GM19463 (cell line): ENCODE results near the gene VIPR2.

Experiments
- ATAC-seq: cut with Tn5 transposase; IDR thresholded peaks from one replicate; pipeline ENCODE4 v1.9.1; 2021; ENCODE audit warnings: mild to moderate bottlenecking, moderate library complexity; ENCODE audit not compliant: unreplicated experiment

VIPR2 gene

DNA sequence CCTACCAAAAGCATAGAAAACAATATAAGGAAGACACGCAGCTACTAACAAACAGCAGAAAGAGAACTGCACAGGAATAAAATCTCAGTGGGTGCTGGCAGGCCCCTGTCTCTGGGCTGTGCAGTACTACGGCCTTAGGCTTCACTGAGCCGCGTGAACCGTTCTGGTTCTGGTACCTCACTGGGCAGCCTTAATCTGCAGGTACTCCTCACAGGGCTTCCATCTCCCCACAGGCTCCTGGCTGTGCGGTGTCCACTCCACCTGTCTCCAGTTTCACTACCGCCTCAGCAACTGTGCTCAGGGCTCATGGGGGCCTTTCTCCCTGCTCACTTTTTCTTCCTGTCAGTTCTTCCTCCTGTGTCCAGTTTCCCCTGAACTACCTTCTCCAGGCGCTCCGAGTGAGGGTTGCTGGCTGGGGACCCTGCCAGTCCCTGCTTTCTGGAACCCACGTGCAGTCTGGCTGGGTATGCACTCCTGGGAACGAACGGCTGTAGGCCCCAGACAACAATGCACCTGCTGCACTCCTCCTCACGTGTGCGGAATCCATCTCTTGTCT, 75.7 kb downstream of the VIPR2 start:
- ATAC-seq, result no peak

DNA sequence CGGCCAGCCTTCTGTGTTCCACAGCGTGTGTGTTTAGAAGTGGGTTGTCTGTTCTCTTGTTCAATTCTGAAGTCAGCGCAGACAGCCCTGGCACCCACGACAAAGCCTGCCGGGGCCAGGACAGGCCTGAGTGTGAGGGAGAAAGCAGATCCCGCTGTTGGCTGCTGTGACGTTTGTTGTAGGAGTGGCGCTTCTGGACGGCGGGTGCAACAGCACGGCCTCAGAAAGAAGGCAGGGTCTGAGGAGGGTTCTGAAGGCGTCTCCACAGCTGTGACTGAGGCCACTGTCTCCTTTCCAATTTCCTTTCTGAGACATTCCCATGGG, 76.2 kb downstream of the VIPR2 start:
- no peak for ATAC-seq

DNA sequence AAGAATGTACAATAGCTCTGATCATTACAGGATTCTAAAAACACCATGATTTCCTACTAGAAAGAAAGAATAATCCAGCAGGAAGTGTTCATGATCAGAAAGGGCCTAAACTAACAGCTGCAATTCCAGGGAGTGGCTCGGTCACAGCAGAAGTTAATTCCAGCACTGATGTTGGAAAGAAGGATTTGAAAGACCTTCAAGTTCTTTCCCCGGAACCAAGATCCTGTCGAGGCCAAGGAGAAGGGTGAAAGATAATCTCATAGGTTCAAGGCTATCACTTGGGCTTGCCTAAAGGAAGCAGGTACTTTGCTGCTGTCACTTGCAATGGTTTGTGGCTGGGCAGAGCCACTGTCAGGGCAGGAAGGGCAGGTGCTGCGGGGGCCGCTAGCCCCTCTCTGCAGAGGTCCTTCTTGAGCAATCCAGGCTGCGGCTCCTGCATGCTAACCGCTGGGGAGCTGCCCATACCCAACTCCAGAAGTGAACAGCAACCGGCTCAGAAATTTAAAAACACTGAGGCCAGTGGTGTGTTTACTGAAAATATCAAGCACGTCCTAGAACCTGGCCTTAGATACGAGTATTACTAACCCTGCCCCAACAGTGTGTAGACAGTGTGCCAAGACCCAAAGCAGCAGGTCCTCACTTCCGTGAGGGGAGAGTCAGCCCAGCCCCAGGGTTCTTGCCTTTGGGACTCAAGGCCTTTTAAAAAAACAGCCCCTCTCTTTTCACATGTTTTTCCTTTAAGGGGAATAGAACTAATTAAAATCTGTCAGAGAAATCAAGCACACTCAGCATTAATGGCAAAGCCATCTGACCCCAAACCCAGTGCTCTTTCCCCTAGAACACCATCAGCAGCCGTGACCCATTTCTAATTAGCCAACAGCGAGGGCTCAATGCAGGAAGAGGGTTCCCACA, 76.8 kb downstream of the VIPR2 start:
- ATAC-seq, result no peak

DNA sequence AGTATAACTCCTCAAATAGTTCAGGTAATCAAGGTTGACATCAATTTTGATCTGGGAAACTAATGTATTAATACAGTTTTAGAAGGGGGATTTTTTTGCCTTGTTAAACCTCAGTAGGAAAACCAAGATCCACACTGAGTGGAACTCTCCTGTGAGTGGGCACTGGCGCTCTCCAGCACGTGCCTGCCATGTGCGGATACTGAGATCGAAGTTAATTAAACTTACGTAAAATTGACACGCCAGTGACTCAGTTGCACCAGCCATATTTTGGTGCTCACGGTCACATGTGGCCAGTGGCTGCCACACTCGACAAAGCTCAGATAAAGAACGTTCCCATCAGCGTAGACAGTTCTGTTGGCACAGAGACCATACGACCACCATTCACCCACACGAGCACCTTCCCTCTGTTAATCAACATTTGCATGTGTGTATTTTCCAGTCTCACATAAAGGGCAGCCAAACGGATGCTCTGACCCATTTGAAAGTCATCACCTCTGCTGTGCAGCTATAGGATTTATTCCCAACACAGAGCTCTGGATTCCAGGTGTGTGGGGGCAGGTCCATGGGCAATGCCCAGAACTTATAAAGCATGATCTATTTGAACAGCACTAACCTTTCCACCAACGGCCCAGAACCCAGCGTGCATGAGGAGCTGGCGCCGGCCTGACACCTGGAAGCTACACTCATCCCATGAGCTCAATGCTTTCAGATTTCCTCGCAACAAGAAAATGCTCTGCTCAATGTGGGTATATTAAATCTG, 77.7 kb downstream of the VIPR2 start:
- no peak for ATAC-seq

DNA sequence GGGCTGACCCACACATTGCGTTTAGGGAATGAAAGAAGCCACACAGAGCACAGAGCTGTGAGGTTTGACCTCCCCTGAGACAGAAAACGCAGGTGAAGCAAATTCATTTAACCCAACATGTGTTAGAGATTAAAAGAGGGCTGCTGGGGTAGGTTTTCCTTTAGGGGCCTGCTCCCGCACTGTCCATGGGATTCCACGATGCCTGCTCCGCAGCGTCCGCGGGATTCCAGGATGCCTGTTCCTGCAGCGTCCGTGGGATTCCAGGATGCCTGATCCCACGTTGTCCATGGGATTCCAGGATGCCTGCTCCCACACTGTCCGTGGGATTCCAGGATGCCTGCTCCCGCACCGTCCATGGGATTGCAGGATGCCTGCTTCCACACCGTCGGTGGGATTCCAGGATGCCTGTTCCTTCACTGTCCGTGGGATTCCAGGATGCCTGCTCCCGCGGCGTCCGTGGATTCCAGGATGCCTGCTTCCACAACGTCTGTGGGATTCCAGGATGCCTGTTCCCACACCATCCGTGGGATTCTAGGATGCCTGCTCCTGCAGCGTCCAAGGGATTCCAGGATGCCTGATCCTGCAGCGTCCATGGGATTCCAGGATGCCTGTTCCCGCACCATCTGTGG, 78.7 kb downstream of the VIPR2 start:
- no peak for ATAC-seq

DNA sequence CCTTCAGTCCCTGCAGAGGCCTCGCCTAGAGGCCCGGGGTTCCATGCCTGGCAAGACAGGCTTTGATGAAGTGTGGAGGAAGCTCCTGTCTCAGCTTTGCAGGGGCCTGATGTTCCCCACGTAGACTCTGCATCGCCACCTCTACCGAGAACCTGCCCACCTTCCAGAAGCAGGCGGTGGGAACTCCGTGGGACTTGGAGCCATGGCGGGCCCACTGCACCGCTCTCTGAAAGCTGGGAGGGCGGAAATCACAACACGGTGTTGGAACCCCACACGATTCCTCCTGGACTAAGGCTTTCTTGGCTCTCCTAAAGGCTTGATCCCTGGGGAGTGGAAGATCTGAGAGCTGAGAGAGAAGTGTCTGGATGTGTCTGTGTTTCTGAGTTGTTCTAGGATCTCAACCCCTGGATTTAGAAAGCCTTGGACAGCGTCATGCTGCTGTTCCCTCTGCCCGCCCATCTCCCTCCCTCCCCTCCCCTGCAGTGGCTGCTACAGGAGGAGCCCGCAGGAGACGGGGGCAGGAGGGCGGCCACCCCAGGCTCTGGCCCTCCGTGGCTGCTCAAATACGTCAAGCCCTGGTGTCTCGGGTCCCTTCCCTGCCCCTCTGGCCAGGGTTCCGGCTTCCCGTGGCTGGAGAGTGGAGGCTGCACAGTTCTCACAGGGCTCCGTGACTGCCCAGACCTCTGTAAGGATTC, 79.7 kb downstream of the VIPR2 start:
- no peak for ATAC-seq

DNA sequence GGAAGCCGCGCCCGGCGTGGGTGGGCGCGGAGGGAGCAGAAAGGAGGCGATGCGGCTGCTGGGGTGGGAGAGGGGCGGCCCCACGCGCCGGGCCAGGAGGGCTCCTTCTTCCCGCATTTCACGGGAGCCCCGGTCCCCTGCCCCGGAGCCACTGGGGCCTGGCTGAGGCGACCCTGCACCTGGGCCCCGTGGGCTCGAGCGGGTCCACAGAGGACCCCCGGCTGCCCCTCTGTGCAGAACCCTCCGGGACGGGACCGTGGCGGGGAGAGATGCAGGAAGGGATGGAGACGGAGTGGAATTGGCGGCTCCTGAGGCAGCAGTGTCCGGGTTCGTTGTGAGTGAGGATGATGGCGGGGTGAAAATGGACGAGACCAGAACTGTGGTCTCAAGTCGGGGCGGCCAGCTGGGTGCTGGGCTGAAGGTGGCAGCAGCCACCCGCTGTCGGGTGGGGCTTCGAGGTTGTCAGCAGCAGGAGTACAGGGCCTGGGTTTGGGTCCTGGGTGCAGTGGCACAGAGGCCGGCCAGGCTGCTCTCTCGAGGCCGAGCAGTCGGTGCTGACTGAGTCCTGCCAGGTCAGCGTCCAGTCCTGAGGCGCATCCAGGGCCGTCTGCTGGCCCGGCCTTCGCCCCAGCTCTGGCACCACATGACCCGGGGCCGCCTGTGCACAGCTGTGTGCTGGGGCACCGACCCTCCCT, 80.4 kb downstream of the VIPR2 start:
- no peak for ATAC-seq

DNA sequence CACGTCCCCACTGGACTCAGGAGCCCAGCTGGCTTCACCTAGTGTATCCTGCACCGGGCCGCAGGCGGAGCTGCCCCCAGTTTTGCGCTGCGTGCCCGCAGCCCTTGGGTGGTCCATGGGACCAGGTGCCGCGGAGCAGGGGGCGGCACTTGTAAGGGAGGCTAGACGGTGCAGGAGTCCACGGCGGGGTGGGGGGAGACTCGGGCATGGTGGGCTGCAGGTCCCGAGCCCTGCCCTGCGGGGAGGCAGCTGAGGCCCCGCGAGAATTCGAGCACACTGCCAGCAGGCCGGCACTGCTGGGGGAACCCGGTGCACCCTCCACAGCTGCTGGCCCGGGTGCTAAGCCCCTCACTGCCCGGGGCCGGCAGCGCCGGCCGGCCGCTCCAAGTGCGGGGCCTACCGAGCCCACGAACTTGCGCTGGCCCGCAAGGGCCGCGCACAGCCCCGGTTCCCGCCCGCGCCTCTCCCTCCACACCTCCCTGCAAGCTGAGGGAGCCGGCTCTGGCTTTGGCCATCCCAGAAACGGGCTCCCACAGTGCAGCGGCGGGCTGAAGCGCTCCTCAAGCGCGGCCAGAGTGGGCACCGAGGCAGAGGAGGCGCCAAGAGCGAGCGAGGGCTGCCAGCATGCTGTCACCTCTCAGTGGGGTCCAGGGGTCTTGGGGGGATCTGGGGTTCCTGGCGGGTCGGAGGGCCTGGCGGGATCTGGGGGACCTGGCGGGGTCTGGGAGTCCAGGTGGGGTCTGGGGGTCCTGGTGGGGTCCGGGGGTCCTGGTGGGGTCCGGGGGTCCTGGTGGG, 81.4 kb downstream of the VIPR2 start:
- ATAC-seq, result no peak

DNA sequence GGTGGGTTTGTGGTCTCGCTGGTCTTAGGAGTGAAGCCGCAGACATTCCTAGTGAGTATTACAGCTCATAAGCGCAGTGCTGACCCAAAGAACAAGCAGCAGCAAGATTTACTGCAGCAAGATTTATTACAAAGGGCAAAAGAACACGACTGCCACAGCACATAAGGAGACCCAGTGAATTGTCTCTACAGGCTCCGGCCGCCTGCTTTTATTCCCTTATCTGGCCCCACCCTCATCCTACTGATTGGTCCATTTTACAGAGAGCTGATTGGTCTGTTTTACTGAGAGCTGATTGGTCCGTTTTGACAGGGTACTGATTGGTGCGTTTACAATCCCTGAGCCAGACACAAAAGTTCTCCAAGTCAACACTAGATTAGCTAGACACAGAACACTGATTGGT, 82.1 kb downstream of the VIPR2 start:
- ATAC-seq, result no peak

DNA sequence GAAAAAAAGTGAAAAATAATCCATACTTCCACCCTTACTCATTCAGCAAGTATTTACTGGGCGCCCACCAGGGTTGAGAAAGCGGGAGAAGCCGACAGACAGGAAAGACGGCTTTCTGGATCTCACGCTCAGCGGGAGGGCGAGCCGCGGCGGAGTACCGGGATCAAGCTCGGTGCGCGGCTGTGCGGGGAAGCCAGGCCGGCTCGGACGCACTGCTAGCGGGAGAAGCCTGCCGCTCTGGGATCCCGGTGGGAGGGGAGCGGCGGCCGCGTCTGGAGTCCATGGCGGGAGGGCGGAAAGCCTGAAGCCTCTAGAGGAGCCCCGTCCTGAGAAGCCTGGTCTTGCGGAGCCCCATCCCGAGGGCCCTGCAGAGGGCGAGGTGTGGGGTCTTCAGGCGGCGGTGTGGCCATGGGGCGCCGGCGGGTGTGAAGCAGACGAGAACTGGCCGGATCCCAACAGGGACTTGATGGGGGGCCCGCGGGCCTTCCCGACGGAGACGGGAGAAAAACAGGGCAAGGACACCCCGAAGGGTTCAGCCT, 82.9 kb downstream of the VIPR2 start:
- no peak for ATAC-seq

DNA sequence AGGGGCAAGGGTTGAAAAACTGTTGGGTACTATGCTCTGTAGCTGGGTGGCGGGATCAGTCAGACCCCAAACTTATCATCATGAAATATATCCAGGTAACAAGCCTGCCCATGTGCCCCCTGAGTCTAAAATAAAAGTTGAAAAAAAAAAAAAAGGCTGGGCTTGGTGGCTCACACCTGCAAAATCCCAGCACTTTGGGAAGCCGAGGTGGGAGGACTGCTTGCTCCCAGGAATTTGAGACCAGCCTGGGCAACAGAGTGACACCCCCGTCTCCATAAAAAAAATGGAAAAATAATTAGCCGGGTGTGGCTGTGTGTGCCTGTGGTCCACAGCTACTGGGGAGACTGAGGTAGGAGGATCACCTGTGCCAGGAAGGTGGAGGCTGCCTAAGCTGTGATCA, 83.5 kb downstream of the VIPR2 start:
- no peak for ATAC-seq

DNA sequence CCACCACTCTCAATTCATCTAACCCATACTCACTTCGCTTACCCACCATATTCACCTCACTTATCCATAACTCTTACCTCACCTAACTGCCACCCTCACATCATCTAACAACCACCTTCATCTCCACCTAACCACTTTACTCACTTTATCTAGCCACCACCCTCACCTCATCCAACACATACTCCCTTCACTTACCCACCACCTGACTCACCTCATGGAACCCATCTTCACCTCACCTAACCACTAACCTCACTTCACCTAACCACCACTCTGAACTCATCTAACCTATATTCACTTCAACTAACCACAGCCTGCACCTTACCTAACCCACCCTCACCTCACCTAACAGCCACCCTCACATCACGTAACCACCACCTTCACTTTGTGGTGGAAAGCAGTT, 84.2 kb downstream of the VIPR2 start:
- no peak for ATAC-seq

DNA sequence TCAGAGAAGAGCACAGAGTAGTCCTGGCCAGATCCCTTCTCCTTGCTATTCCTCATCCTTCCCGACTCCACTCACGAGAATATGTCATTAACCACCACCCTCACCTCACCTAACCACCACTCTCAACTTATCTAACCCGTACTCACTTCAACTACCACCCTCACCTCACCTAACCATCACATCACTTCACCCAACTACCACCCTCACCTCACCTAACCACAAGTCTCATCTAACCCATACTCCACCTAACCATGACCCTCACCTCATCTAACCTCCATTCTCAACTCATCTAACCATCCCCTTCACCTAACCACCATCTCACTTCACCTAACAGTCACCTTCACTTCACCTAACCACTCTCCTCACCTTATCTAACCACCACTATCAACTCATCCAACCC, 85.0 kb downstream of the VIPR2 start:
- no peak for ATAC-seq

DNA sequence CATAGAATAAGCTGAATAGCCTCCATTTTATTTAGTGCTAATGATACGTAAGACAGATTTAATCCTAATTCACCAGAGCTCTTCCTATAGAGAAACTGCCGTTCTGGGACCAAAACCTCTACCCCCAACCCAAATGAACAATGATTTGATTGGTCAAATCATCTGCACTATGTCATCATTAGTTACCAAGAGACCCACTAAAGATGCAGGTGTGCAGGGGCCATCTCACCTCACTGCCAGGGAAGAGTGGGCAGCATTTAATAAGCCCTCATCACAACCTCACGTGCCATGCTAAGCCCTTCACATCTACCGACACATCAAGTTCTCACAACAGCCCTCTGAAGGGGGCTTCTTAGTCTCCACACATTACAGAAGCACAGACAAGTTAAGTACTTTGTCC, 87.0 kb downstream of the VIPR2 start:
- no peak for ATAC-seq

DNA sequence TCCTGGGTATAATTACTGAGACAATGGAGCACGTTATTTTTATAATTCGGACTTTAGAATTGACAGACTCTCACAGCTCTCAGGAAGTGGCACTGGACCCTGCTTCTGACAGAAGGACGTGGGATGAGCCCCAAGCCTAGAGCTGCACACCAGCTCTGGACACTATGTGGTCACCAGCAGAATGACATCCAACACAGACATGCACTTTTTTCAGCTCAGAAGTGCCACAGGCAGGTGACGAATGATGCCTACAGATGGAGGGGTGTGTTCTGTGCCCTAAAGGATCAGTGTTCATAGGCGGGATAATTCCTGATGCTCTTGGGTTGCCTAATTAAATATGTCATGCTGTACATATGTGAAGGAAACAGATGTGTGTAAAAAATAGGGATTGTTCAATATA, 87.9 kb downstream of the VIPR2 start:
- ATAC-seq, result no peak

DNA sequence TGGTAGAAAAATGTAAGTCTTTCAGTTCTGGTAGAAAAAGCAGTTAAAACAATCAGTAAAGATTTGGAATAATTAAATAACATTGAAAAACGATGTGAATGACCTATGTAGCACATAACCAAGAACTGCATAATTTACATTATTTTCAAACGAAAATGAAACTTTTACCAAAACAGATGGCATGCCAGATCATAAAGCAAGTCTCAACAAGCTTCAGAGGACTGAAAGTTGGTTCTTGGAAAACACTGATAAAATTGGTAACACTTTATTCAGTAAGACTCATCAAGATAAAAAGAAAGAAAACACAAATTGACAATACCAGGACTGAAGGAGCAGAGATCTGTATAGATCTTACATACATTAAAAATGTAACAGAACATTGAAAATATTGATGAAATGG, 92.8 kb downstream of the VIPR2 start:
- no peak for ATAC-seq

DNA sequence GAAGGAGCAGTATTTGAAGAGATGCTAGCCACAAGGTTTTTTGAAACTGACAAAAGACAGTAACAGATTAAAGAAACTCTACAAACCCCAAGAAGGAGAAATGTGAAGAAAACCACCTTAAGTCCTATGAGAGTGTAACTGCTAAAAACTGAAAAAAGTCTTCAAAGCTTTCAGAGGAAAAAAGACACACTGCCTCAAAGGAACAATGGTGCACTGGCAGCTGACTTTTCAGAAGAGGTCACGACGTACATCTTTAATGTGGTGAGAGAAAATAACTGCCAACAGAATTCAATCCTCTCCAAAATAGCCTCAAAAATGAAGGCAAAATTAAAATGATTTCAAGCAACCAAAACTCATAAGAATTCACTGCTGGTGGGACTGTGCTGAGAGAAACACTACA, 94.0 kb downstream of the VIPR2 start:
- no peak for ATAC-seq

DNA sequence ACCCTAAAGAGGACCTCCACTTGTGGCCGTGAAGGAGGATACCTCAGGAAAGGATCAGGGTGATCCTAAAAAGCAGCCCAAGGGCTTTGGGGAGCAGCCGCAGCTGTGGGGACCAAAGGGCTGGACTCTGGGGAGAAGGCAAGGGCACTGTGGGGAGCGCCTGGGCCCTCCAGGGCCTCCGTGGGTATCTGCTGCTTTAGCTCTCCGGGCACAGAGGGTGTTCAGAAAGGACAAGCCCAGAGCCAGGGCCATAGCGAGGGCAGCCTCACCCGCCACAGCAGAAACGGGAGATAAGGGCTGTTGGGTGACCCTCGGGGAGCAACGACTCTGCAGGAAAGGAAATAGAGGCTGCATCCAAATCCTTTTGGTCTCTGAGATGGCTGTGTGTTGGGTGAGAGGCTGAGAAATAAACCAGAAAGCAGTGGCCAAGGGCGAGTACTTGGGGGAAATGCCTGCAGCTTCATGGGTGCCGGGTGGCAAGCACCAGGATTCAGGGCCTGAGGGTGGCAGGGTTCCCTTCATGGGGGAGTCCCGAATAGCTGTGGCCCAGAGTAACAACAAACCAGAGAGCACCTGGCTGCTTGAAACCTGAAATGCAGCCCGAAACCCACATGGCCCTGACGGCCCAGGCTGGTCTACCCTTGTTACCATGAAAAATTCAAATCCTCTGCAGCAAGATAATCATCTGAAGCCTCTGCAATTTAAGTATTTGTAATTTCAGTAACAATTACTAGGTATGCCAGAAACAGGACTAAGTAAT, 95.2 kb downstream of the VIPR2 start:
- ATAC-seq, result no peak

DNA sequence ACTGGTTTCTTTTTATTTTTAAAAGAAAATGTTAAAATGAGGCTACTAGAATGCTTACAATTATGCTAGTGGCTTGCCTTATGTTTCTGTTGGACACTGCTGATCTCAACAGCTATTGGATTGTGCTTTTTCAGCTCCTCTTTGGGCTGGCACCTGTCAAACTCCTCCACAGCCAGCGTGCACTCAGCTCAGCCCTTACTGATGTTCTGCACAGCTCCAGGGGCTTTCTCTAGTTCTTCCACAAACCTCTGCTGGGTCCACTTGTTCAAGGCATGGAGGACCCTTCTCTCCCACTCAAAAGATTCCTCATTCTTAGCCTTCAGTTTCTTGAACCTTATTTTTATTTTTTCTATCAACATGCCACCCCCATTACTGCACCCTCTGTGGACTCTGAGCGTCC, 96.0 kb downstream of the VIPR2 start:
- no peak for ATAC-seq
